GM23248 (cell line): Measurements from ENCODE around the gene TICAM1.
"Not testable (repeated sequence)": the region's sequence is repeated elsewhere in the genome, so short reads cannot be mapped to it uniquely, and the experiment has no call there.

Experiments
- EZH2 ChIP-seq: fragments of 200-600 bp; sonication (generic); IDR thresholded peaks from 2 replicates; pipeline ENCODE4 v1.6.1; 2018; ENCODE audit warnings: antibody characterized with exemption, mild to moderate bottlenecking; ENCODE audit not compliant: insufficient read depth, poor library complexity, severe bottlenecking
- EZH2phosphoT487 ChIP-seq: fragments of 200-600 bp; sonication (generic); IDR thresholded peaks from 2 replicates; pipeline ENCODE4 v1.6.1; 2018; ENCODE audit warnings: antibody characterized with exemption, moderate library complexity, mild to moderate bottlenecking, low read depth; ENCODE audit not compliant: insufficient read depth

DNA sequence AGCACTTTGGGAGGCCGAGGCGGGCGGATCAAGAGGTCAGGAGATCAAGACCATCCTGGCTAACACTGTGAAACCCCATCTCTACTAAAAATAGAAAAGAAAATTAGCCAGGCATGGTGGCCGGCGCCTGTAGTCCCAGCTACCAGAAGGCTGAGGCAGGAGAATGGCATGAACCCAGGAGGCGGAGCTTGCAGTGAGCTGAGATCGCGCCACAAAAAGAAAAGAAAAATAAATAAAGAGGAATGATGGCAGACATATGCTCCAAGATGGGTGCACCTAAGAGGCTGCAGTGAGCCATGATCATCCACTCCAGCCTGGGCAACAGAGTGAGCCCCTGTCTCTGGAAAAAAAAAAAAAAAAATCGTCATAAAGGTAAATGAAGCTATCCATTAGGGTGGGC lies 14.5 kb upstream of the TICAM1 start:
- not testable (repeated sequence) for TF ChIP-seq EZH2, EZH2phosphoT487
